GM12878 (cell line): ENCODE results near the gene SUSD1. TPM values are rescaled to one million over a fixed set of nuclear protein-coding genes. Genes with fewer than 3 reads are reported as not detected.
"Not testable (repeated sequence)": the region's sequence is repeated elsewhere in the genome, so short reads cannot be mapped to it uniquely, and the experiment has no call there.

Experiments used
- ATAC-seq: fragments of 200-7000 bp; cut with Tn5 transposase; 3 replicates; pipeline ENCODE4 v1.9.1; 2020; ENCODE audit warnings: mild to moderate bottlenecking, moderate library complexity
- BruUV-seq: library from RNA; stranded (reverse); fragments of 400-500 nt; replicated peaks from 2 replicates; lab custom pipeline; 2021; lab: Mats Ljungman, UMichigan
- CTCF ChIA-PET: fragments of 300-600 bp; sonication (Branson Sonifier 250); formaldehyde crosslinking; extraction: SDS; loops from one replicate; lab custom pipeline; 2021; ENCODE audit warnings: inconsistent platforms; lab: Yijun Ruan, JAX
- POLR2A ChIA-PET: fragments of 350-600 bp; formaldehyde crosslinking; extraction: SDS; loops from one replicate; lab custom pipeline; 2021; ENCODE audit warnings: inconsistent platforms; lab: Charles Lee
- RAD21 ChIA-PET: fragments of 300-600 bp; sonication (Branson Sonifier 250); formaldehyde crosslinking; loops from one replicate; lab custom pipeline; 2023; ENCODE audit warnings: antibody characterized with exemption; ENCODE audit not compliant: unreplicated experiment; lab: Charles Lee
- SMC1A ChIA-PET: fragments of 300-600 bp; sonication (Branson Sonifier 250); formaldehyde crosslinking; loops from one replicate; lab custom pipeline; 2023; ENCODE audit not compliant: unreplicated experiment, uncharacterized antibody; lab: Charles Lee
- DNase-seq: peaks from one replicate; pipeline ENCODE4 v3.0.0-alpha.2; 2011; ENCODE audit warnings: low read depth, low spot score
- FAIRE-seq: peaks from 3 replicates; lab custom pipeline; 2011; peaks lifted over from hg19 to GRCh38; lab: Jason Lieb, UNC
- H2AFZ ChIP-seq: 2 replicates; pipeline ENCODE4 v1.6.0; 2011; ENCODE audit warnings: low read depth, low read length, control low read depth; ENCODE audit not compliant: control insufficient read depth
- H3K27ac ChIP-seq: 2 replicates; pipeline ENCODE4 v1.5.1; 2011; ENCODE audit warnings: control low read depth; ENCODE audit not compliant: control insufficient read depth, insufficient read depth
- H3K27me3 ChIP-seq, 2 experiments: replicated peaks in 1 of 2; 2 replicates each; pipeline versions ENCODE4 v1.6.0 to v1.6.1; 2011; ENCODE audit warnings: low read length in 1 of 2; ENCODE audit not compliant: control insufficient read depth in 2 of 2, insufficient read depth in 2 of 2
- H3K36me3 ChIP-seq, 2 experiments: 2 replicates each; pipeline ENCODE4 v1.5.1; 2011; ENCODE audit warnings: low read length in 1 of 2; ENCODE audit not compliant: control insufficient read depth in 2 of 2, insufficient read depth in 2 of 2
- H3K4me1 ChIP-seq: 2 replicates; pipeline ENCODE4 v1.6.1; 2011; ENCODE audit warnings: mild to moderate bottlenecking, low read length, moderate library complexity, mixed read lengths; ENCODE audit not compliant: control insufficient read depth, insufficient read depth
- H3K4me2 ChIP-seq: 2 replicates; pipeline ENCODE4 v1.6.0; 2011; ENCODE audit warnings: control low read depth; ENCODE audit not compliant: control insufficient read depth, insufficient read depth
- H3K4me3 ChIP-seq: fragments of 200-600 bp; sonication (generic); 2 replicates; pipeline ENCODE4 v1.5.1; 2016
- H3K79me2 ChIP-seq: 2 replicates; pipeline ENCODE4 v1.6.0; 2011; ENCODE audit warnings: low read length; ENCODE audit not compliant: control insufficient read depth, insufficient read depth
- H3K9ac ChIP-seq: 2 replicates; pipeline ENCODE4 v1.8.0; 2011; ENCODE audit warnings: low read length, control low read depth, mixed read lengths; ENCODE audit not compliant: control insufficient read depth, insufficient read depth
- H3K9me3 ChIP-seq: replicated peaks from 3 replicates; pipeline ENCODE4 v1.5.1; 2011; ENCODE audit warnings: mild to moderate bottlenecking, low read length; ENCODE audit not compliant: control insufficient read depth, insufficient read depth
- H4K20me1 ChIP-seq: 2 replicates; pipeline ENCODE4 v1.6.0; 2011; ENCODE audit not compliant: control insufficient read depth, insufficient read depth
- ESRRA ChIP-seq: IDR thresholded peaks from 2 replicates; pipeline ENCODE4 v1.6.1; 2012; ENCODE audit warnings: mild to moderate bottlenecking, low read length, improper control_type of control experiment
- RCOR1 ChIP-seq: conservative IDR thresholded peaks from 2 replicates; pipeline ENCODE4 v1.6.1; 2012; ENCODE audit warnings: low read depth, low read length, improper control_type of control experiment
- WGBS: methylation state at CpG from one replicate; pipeline ENCODE4 v1.1.6; 2016; ENCODE audit warnings: low lambda C conversion rate; ENCODE audit not compliant: insufficient replicate concordance, insufficient coverage; ENCODE audit errors: missing lambda C conversion rate; 5-methylcytosine and 5-hydroxymethylcytosine counted together
- in situ Hi-C: fragments of 300-500 bp; cut with MboI; formaldehyde crosslinking; loops from 9 replicates; pipeline ENCODE4 v1.14.3; 2018; ENCODE audit warnings: mixed read lengths
- intact Hi-C: fragments of 100-400 bp; cut with micrococcal nuclease; formaldehyde crosslinking; loops from one replicate; pipeline ENCODE4 v1.14.2; 2022; ENCODE audit not compliant: unreplicated experiment
- polyA plus RNA-seq, 11 experiments: library from polyadenylated mRNA; depleted of rRNA in 4 of 11; unstranded in 6 of 11; stranded (reverse) in 5 of 11; fragments of >200 nt; fragmentation: Nextera tagmentation in 4 of 11; fragmentation: Illumina TruSeq in 1 of 11; extraction: Ambion mirVana in 4 of 11; extraction: Trizol in 1 of 11; gene quantifications; 1 replicate in 1 of 11; 2 replicates in 10 of 11; pipeline versions ENCODE4 v1.2.1 to v1.2.3, GENCODE V29; 2011 to 2016; ENCODE audit warnings: inconsistent platforms in 2 of 11, missing spikeins in 2 of 11, low read depth in 1 of 11
- total RNA-seq, 4 experiments: library from RNA; depleted of rRNA in 3 of 4; stranded (reverse); fragments of >200 nt in 3 of 4; fragmentation: Illumina TruSeq in 1 of 4; extraction: Trizol in 1 of 4; gene quantifications; 2 replicates each; pipeline versions ENCODE4 v1.2.1 to v1.2.3, GENCODE V29; 2013 to 2021
- TF ChIP-seq, protein P1 (sequence below): IDR thresholded peaks from 2 replicates; pipeline ENCODE4 v1.6.1; 2011; ENCODE audit warnings: borderline replicate concordance, low read depth, mild to moderate bottlenecking, moderate library complexity, low read length; ENCODE audit not compliant: insufficient read depth, poor library complexity, severe bottlenecking

SUSD1 gene
- total and polyA plus RNA-seq, 10 of the 15 experiments (the other 5 are each of a cell fraction or from before 2014, with no cell fraction given): 6.7 to 20.8 (median 13.2) TPM

DNA sequence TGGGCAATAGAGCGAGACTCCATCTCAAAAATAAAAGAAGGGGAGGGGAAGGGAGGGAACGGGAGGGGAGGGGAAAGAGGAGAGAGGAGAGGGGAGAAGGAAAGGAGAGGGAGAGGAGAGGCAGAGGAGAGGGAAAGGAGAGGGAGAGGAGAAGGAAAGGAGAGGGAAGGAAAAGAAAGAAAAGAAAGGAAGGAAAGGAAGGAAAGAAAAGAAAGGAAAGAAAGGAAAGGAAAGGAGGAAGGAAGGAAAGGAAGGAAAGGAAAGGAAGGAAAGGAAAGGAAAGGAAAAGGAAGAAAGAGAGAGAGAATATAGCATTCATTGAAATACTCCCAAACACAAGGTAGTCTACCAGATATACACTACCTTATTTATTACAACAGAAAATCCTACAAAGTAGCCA is 44.8 kb downstream of the SUSD1 start (continued):
- TF ChIP-seq RCOR1 (no peak), ESRRA (no peak)

DNA sequence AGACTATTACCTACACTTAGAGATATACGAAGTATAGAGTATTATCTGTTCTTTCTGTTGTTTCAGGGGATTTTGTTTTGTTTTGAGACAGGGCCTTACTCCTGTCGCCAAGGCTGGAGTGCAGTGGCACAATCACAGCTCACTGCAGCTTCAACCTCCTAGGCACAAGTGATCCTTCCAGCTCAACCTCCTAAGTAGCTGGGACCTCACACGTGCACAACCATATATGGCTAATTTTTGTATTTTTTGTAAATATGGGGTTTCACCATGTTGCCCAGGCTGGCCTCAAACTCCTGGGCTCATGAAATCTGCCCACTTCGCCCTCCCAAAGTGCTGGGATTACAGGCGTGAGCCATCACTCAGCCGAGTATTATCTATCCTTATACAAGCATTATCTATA is 45.9 kb downstream of the SUSD1 start:
- no TSS peak for BruUV-seq
- Histone ChIP-seq H3K4me2 (no peak overlapping the region), H3K4me3 (no peak overlapping the region), H2AFZ (no peak overlapping the region), H3K9ac (no peak overlapping the region), H3K9me3 (peaks cover 11% of the 10 kb centered on the region), H3K27ac (no peak overlapping the region), H3K79me2 (no peaks in the 10 kb centered on the region), H3K36me3 (no peaks in the 10 kb centered on the region), H4K20me1 (no peaks in the 10 kb centered on the region), H3K4me1 (no peaks in the 10 kb centered on the region), H3K27me3 (no peaks in the 10 kb centered on the region)
- WGBS: 81% methylated on average over 6 of the region's 6 CpGs
- ChIA-PET CTCF (interaction anchor here (0.9 kb wide), 1 partner anchor 33 kb away, joined by 3 read pairs; no protein-coding TSS in a partner anchor), POLR2A (interaction anchor here (0.5 kb wide), 1 partner anchor 9 kb away, joined by 3 read pairs; no protein-coding TSS in a partner anchor), SMC1A (interaction anchor here (1.6 kb wide), 1 partner anchor 233 kb away, joined by 3 read pairs; no protein-coding TSS in a partner anchor), RAD21 (no interaction called here)
- DNase-seq (no peak), ATAC-seq (no peak), FAIRE-seq (no peak)
- TF ChIP-seq, protein P1, sequence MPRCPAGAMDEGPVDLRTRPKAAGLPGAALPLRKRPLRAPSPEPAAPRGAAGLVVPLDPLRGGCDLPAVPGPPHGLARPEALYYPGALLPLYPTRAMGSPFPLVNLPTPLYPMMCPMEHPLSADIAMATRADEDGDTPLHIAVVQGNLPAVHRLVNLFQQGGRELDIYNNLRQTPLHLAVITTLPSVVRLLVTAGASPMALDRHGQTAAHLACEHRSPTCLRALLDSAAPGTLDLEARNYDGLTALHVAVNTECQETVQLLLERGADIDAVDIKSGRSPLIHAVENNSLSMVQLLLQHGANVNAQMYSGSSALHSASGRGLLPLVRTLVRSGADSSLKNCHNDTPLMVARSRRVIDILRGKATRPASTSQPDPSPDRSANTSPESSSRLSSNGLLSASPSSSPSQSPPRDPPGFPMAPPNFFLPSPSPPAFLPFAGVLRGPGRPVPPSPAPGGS: no peak
- in situ Hi-C loops (no loop called here), intact Hi-C loops (no loop called here)

DNA sequence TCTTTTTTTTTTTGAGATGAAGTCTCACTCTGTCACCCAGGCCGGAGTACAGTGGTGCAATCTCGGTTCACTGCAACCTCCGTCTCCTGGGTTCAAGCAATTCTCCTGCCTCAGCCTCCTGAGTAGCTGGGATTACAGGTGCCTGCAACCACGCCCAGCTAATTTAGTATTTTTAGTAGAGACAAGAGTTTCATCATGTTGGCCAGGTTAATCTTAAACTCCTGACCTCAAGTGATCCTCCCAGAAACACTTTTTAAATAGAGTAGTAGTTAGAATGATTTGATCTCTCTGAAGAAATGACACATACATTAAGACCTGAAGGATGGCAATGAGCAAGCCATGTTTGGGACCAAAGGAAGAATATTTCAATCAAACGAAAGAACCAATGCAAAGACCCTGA is 46.7 kb downstream of the SUSD1 start:
- intact Hi-C loops, H3K79me2 ChIP-seq, POLR2A ChIA-PET, H3K27ac ChIP-seq, in situ Hi-C loops, CTCF ChIA-PET, H3K36me3 ChIP-seq, BruUV-seq, RAD21 ChIA-PET, H3K9ac ChIP-seq, H3K4me3 ChIP-seq, H4K20me1 ChIP-seq, FAIRE-seq, DNase-seq, H3K4me2 ChIP-seq, H3K27me3 ChIP-seq, H2AFZ ChIP-seq, ATAC-seq, H3K4me1 ChIP-seq: not testable (repeated sequence)
- SMC1A ChIA-PET: interaction anchor here (1.6 kb wide), 1 partner anchor 234 kb away, joined by 3 read pairs; no protein-coding TSS in a partner anchor
- WGBS: 90% methylated on average over 5 of the region's 5 CpGs
- H3K9me3 ChIP-seq: peaks cover 11% of the 10 kb centered on the region
